Uterus (tissue), 2 donors: ENCODE results near the gene IRX4.

ENCODE experiments used
- POLR2A ChIP-seq, 2 donors: fragments of 450-650 bp; IDR thresholded peaks; one replicate each; pipeline ENCODE4 v1.6.1; 2016; ENCODE audit warnings: antibody characterized with exemption in 2 of 2, mild to moderate bottlenecking in 1 of 2, moderate library complexity in 1 of 2
- TF ChIP-seq, protein P1 (sequence below), 4 experiments: fragments of 200-600 bp in 2 of 4; fragments of 450-650 bp in 2 of 4; sonication (generic) in 2 of 4; IDR thresholded peaks; one replicate each; pipeline ENCODE4 v1.5.1; 2016 to 2019; ENCODE audit warnings: antibody characterized with exemption in 4 of 4, mild to moderate bottlenecking in 2 of 4, moderate library complexity in 1 of 4

DNA sequence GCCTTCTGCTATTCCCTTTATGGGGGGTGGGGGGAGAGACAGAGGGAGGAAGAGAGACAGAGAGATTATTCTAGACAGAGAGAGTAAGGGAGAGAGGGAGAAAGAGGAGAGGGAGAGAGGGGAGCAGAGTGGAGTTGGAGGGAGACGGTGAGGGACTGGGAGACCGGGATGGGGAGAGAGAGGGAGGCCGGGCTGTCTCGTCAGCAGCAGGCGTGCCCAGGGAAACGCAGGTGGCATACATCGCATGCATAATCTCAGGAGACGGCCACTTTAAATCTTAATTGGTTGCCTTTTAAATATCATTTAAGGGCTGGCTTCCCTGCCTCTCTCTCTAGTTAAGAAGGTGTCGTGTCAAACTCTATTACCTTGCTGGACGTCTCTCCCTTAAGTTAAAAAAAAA, 8.4 kb downstream of the IRX4 start:
- TF ChIP-seq, protein P1, sequence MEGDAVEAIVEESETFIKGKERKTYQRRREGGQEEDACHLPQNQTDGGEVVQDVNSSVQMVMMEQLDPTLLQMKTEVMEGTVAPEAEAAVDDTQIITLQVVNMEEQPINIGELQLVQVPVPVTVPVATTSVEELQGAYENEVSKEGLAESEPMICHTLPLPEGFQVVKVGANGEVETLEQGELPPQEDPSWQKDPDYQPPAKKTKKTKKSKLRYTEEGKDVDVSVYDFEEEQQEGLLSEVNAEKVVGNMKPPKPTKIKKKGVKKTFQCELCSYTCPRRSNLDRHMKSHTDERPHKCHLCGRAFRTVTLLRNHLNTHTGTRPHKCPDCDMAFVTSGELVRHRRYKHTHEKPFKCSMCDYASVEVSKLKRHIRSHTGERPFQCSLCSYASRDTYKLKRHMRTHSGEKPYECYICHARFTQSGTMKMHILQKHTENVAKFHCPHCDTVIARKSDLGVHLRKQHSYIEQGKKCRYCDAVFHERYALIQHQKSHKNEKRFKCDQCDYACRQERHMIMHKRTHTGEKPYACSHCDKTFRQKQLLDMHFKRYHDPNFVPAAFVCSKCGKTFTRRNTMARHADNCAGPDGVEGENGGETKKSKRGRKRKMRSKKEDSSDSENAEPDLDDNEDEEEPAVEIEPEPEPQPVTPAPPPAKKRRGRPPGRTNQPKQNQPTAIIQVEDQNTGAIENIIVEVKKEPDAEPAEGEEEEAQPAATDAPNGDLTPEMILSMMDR (IDR thresholded peaks at IDR 0.05): no peak
- TF ChIP-seq POLR2A (IDR thresholded peaks at IDR 0.05): no peak
